ENCODE results near the gene NADK2. TPM values are rescaled to one million over a fixed set of nuclear protein-coding genes. Genes with fewer than 3 reads are reported as not detected.

NADK2 gene
- total and polyA plus RNA-seq, 2 donors from 2014 or later, result 15.4 to 27.9 TPM

DNA sequence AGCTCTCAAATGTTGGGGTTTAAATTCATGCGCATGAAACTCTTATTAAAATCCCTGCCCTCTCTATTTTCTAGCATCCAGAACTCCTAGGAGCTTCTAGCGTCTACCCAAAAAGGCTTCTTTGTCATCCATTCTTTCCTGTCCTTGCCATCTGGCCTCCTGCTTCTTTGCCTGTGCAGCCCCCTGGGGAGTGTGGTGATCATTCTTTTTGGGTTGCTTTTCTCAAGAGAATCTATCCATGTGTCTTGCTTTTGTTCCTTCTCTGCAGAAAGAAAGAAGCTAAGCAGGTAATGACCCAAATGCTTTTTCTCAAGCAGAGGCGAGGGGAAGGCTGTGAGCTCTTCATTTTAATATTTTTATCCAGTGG lies 63.2 kb downstream of the NADK2 start:
- Histone ChIP-seq H3K4me3 (ENCODE audit: low read length in 3 of 3) (no peak overlapping the region), H3K9me3 (ENCODE audit: control insufficient read depth in 2 of 3, insufficient read depth in 1 of 3, low read length in 3 of 3) (no peaks in the 10 kb centered on the region), H3K4me1 (ENCODE audit: control insufficient read depth in 2 of 3, insufficient read depth in 2 of 3, low read depth in 1 of 3, low read length in 3 of 3) (no peaks in the 10 kb centered on the region), H3K27me3 (ENCODE audit: control insufficient read depth, insufficient read depth, low read length) (no peaks in the 10 kb centered on the region), H3K9ac (ENCODE audit: low read length in 3 of 3) (no peak overlapping the region), H3K36me3 (ENCODE audit: control insufficient read depth in 2 of 3, insufficient read depth in 3 of 3, low read length in 3 of 3) (peaks cover 8 to 16% (median 10%) of the 10 kb centered on the region in 3 donors), H3K27ac (ENCODE audit: low read depth in 2 of 2, low read length in 2 of 2) (no peak overlapping the region)
- intact Hi-C loops (cut with DNase I), result no loop called here
- TF ChIP-seq, protein P1, sequence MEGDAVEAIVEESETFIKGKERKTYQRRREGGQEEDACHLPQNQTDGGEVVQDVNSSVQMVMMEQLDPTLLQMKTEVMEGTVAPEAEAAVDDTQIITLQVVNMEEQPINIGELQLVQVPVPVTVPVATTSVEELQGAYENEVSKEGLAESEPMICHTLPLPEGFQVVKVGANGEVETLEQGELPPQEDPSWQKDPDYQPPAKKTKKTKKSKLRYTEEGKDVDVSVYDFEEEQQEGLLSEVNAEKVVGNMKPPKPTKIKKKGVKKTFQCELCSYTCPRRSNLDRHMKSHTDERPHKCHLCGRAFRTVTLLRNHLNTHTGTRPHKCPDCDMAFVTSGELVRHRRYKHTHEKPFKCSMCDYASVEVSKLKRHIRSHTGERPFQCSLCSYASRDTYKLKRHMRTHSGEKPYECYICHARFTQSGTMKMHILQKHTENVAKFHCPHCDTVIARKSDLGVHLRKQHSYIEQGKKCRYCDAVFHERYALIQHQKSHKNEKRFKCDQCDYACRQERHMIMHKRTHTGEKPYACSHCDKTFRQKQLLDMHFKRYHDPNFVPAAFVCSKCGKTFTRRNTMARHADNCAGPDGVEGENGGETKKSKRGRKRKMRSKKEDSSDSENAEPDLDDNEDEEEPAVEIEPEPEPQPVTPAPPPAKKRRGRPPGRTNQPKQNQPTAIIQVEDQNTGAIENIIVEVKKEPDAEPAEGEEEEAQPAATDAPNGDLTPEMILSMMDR (IDR thresholded peaks at IDR 0.05; ENCODE audit: borderline replicate concordance, extremely low read depth, insufficient read depth), result no peak
- FAIRE-seq, result no peak
- no peak for DNase-seq

DNA sequence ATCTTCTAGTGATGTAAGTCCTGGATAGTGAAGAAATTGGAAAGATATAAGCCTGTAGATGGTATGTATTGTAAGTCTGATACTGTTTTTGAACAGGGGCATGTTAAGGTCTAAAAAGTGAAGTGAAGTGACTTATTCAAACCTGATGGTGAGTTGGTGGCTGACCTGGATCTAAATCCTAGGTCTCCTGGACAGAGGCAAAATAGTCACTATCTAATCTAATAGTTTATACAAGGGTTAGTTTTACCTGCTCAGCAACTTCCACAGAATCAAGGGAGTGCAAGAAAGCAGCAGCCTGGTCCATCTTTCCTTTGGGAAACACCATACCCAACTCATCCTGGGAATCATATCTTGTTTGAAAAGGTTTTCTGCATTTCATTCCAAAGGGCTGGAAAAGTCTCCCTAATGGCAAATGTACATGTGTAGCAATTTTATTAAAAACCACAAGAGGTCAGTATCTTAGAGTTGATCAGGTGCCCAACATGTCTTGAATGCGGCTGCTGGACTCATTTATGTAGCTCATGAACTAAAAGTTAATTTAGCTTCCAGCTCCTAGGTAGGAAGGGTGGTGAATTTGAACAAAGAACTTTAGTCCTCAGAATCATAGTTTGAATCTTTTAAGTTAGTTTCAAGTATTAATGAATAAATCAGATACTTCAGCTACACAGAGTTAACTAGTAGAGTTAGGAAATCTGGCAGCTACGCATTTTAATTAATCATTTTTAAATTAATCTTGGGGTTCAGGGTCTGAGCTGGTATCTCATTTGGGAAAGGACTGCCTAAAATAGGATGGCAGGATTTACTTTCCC lies 63.8 kb downstream of the NADK2 start:
- intact Hi-C loops (cut with DNase I), result no loop called here
- Histone ChIP-seq H3K27ac (ENCODE audit: low read depth in 2 of 2, low read length in 2 of 2) (no peak overlapping the region), H3K9ac (ENCODE audit: low read length in 3 of 3) (no peak overlapping the region), H3K4me1 (ENCODE audit: control insufficient read depth in 2 of 3, insufficient read depth in 2 of 3, low read depth in 1 of 3, low read length in 3 of 3) (no peaks in the 10 kb centered on the region), H3K27me3 (ENCODE audit: control insufficient read depth, insufficient read depth, low read length) (no peaks in the 10 kb centered on the region), H3K36me3 (ENCODE audit: control insufficient read depth in 2 of 3, insufficient read depth in 3 of 3, low read length in 3 of 3) (peaks cover 8 to 21% (median 10%) of the 10 kb centered on the region in 3 donors), H3K9me3 (ENCODE audit: control insufficient read depth in 2 of 3, insufficient read depth in 1 of 3, low read length in 3 of 3) (no peaks in the 10 kb centered on the region), H3K4me3 (ENCODE audit: low read length in 3 of 3) (no peak overlapping the region)
- TF ChIP-seq, protein P1 (IDR thresholded peaks at IDR 0.05; ENCODE audit: borderline replicate concordance, extremely low read depth, insufficient read depth), result peak; percentile 44
- FAIRE-seq (peak; percentile 30), DNase-seq (peak in 2 of 5 donors; percentile 49 to 55)

DNA sequence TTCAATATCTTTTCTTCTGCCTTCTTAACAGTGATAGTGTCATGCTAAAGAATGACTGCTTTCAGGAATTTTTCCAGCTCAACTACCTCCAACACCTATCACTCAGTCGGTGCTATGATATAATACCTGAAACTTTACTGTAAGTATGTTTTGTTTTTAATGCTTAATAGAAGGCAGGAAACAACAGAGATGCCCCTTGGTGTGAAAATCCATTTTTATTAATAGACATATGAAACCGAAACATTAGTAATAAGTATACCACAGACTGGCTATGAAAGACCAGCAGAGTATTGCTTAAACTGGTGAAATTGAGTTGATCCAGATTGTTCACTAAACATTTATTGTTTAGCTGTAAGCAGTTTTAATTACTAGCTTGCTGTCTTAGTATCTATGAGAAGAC lies 64.6 kb downstream of the NADK2 start:
- no peak for FAIRE-seq
- Histone ChIP-seq H3K4me3 (ENCODE audit: low read length in 3 of 3) (no peak overlapping the region), H3K27ac (ENCODE audit: low read depth in 2 of 2, low read length in 2 of 2) (no peak overlapping the region), H3K4me1 (ENCODE audit: control insufficient read depth in 2 of 3, insufficient read depth in 2 of 3, low read depth in 1 of 3, low read length in 3 of 3) (no peaks in the 10 kb centered on the region), H3K36me3 (ENCODE audit: control insufficient read depth in 2 of 3, insufficient read depth in 3 of 3, low read length in 3 of 3) (peaks cover 10 to 21% (median 10%) of the 10 kb centered on the region in 3 donors), H3K9me3 (ENCODE audit: control insufficient read depth in 2 of 3, insufficient read depth in 1 of 3, low read length in 3 of 3) (no peaks in the 10 kb centered on the region), H3K9ac (ENCODE audit: low read length in 3 of 3) (no peak overlapping the region), H3K27me3 (ENCODE audit: control insufficient read depth, insufficient read depth, low read length) (no peaks in the 10 kb centered on the region)
- no peak for DNase-seq
- intact Hi-C loops (cut with DNase I), result no loop called here
- TF ChIP-seq, protein P1 (IDR thresholded peaks at IDR 0.05; ENCODE audit: borderline replicate concordance, extremely low read depth, insufficient read depth), result no peak
